Stimulated activated CD8-positive, alpha-beta memory T cell treated with anti-CD3 and anti-CD28 coated beads, Interleukin-7, amount 100 ng/mL, for 1 hour (primary cell): ENCODE measurements around the gene C10orf53.

ENCODE experiments used
- DNase-seq, 2 donors: peaks; one replicate each; pipeline ENCODE4 v3.0.0-alpha.2; 2020; ENCODE audit warnings: low read depth in 2 of 2

Gene C10orf53

GRCh38 chr10:49737474-49738201, 58.2 kb downstream of the C10orf53 start:
- DNase-seq = no peak

- no peak for DNase-seq
These were observed 59.3 kb downstream of the C10orf53 start for GRCh38 chr10:49738616-49739360.

GRCh38 chr10:49739426-49739825, 60.0 kb downstream of the C10orf53 start:
- DNase-seq = no peak

- DNase-seq = no peak
These were observed 61.1 kb downstream of the C10orf53 start for GRCh38 chr10:49740346-49741107.

- no peak for DNase-seq
These were observed 61.9 kb downstream of the C10orf53 start for GRCh38 chr10:49741108-49741995.

- DNase-seq = no peak
These were observed 63.4 kb downstream of the C10orf53 start for GRCh38 chr10:49742683-49743463.

GRCh38 chr10:49743464-49744075, 64.1 kb downstream of the C10orf53 start:
- no peak for DNase-seq

- DNase-seq = no peak
These were observed 64.7 kb downstream of the C10orf53 start for GRCh38 chr10:49744091-49744685.

- DNase-seq = no peak
These were observed 65.6 kb downstream of the C10orf53 start for GRCh38 chr10:49744924-49745605.

- DNase-seq = no peak
These were observed 66.3 kb downstream of the C10orf53 start for GRCh38 chr10:49745756-49746155.

- DNase-seq = no peak
These were observed 67.3 kb downstream of the C10orf53 start for GRCh38 chr10:49746626-49747302.
